Right lung (tissue), 10 donors: ENCODE results near the gene NFKBIL1. TPM values are rescaled to one million over a fixed set of nuclear protein-coding genes. Genes with fewer than 3 reads are reported as not detected.
"Not testable (repeated sequence)": the region's sequence is repeated elsewhere in the genome, so short reads cannot be mapped to it uniquely, and the experiment has no call there.

Source experiments
- DNase-seq, 2 donors: peaks; one replicate each; pipeline ENCODE4 v3.0.0-alpha.2; 2013
- long read RNA-seq, 8 donors: transcript quantifications; one replicate each; lab custom pipeline, GENCODE V29; 2026
- polyA plus RNA-seq, 5 donors: library from polyadenylated mRNA; unstranded; fragments of 120-200 nt; gene quantifications; one replicate each; pipeline versions ENCODE4 v1.2.1 to v1.2.3, GENCODE V29; 2013; ENCODE audit warnings: inconsistent platforms in 1 of 5, low replicate concordance in 1 of 5; ENCODE audit not compliant: insufficient read length in 5 of 5, insufficient read depth in 1 of 5

NFKBIL1 gene
- polyA plus RNA-seq: 10 to 100 TPM; 16.7 to 26.2 (median 20.0) TPM
- long read RNA-seq, donor 1, transcript NFKBIL1-201 (4 exons, 1,401 nt): minor isoform, 5 of 20 reads
- long read RNA-seq, donor 1, transcript NFKBIL1-203 (4 exons, 1,478 nt): major isoform, 11 of 20 reads
- long read RNA-seq, donor 1, partial matches to known transcripts: 0 of 20 reads
- long read RNA-seq, donor 1, other reads (novel, unspliced or antisense): 0 of 20 reads
- long read RNA-seq, donor 2, transcript NFKBIL1-203 (4 exons, 1,478 nt): major isoform, 7 of 9 reads
- long read RNA-seq, donor 2, partial matches to known transcripts: 0 of 9 reads
- long read RNA-seq, donor 2, other reads (novel, unspliced or antisense): 0 of 9 reads
- long read RNA-seq, donor 3, transcript NFKBIL1-203 (4 exons, 1,478 nt): major isoform, 5 of 890 reads
- long read RNA-seq, donor 3, partial matches to known transcripts: 796 of 890 reads
- long read RNA-seq, donor 3, other reads (novel, unspliced or antisense): 85 of 890 reads
- long read RNA-seq, donor 4, transcript NFKBIL1-203 (4 exons, 1,478 nt): major isoform, 6 of 8 reads
- long read RNA-seq, donor 4, partial matches to known transcripts: 0 of 8 reads
- long read RNA-seq, donor 4, other reads (novel, unspliced or antisense): 0 of 8 reads
- long read RNA-seq, donor 5, transcript NFKBIL1-203 (4 exons, 1,478 nt): major isoform, 11 of 17 reads
- long read RNA-seq, donor 5, transcript NFKBIL1-201 (4 exons, 1,401 nt): minor isoform, 5 of 17 reads
- long read RNA-seq, donor 5, partial matches to known transcripts: 0 of 17 reads
- long read RNA-seq, donor 5, other reads (novel, unspliced or antisense): 0 of 17 reads
- long read RNA-seq, donor 6, transcript NFKBIL1-203 (4 exons, 1,478 nt): major isoform, 13 of 26 reads
- long read RNA-seq, donor 6, partial matches to known transcripts: 10 of 26 reads
- long read RNA-seq, donor 6, other reads (novel, unspliced or antisense): 0 of 26 reads
- long read RNA-seq, donor 7, transcript NFKBIL1-203 (4 exons, 1,478 nt): major isoform, 8 of 11 reads
- long read RNA-seq, donor 7, partial matches to known transcripts: 0 of 11 reads
- long read RNA-seq, donor 7, other reads (novel, unspliced or antisense): 0 of 11 reads
- long read RNA-seq, donor 8, partial matches to known transcripts: 0 of 4 reads
- long read RNA-seq, donor 8, other reads (novel, unspliced or antisense): 0 of 4 reads

DNA sequence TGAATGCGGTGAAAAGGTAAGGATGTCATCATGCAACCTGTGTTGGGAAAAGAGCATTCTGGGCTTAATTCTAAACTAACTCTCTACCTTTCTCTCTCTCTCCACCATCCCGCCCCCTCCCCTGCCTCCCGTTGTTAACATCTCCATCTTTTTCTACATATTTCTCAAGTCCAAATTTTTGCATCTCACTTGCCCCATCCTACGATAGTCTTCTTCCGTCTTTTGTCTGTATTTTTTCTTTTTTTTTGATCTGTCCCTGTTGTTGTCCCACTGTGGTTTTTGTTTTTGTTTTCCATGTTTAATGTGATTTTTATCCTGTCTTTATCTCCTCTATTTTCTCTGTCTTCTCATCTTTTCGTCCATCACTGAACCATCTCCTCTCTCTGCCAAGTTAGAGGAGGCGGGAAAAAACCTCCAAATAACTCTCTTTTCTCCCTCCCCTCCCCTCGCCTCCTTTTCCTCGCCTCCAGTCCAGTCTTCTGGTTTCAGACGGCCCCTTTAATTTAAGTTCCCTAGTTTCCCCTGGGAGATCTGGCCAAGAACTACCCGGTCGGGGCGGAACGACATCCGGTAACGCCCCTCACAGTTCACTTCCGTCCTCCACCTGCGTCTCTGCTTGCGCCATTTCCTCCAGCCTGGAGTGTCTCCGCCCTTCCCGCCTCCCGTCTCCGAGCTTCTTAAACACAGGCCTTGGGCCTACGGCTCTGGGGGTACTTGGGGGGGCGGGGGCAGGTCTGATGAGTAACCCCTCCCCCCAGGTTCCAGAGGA, at the start of gene NFKBIL1:
NFKBIL1 (plus strand) TSS at position 651 of the 769 bp plus-strand sequence; CDS start at position 738, 87 bp downstream.
- peak; percentile 95 to 97 for DNase-seq

DNA sequence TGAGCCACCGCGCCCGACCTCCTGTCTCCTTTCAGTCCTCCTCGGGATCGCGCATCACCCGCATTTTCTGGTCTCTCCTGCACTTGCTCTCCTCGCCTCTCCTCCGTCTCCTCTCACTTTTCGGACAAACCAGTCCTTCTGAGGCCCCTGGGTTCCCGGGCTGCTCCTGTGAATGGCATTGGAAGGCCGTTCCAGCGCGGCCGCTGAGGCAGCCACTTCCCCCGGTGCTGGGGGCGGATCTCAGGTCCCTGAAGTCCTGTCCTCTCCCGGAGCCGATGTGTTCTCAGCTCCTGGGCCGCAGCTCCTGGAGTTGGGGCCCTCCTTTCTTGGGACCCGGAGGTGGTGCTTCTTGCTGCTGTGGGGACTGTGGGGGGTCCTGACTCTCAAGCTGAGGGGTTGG, 48.7 kb upstream of the NFKBIL1 start:
- no peak for DNase-seq

GRCh38 chr6:31499648-31500047, 47.8 kb upstream of the NFKBIL1 start:
- not testable (repeated sequence) for DNase-seq

DNA sequence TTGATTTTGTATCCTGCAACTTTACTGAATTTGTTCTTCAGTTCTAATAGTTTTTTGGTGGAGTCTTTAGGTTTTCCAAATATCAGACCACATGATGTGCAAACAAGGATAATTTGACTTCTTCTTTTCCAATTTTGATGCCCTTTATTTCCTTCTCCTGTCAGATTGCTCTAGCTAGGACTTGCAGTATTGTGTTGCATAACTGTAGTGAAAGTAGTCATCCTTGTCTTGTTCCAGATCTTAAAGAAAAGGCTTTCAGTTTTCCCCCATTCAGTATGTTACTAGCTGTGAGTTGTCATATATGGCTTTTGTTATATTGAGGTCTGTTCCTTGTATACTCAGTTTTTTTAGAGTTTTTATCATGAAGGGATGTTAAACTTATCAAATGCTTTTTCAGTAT, 44.8 kb upstream of the NFKBIL1 start:
- no peak for DNase-seq

DNA sequence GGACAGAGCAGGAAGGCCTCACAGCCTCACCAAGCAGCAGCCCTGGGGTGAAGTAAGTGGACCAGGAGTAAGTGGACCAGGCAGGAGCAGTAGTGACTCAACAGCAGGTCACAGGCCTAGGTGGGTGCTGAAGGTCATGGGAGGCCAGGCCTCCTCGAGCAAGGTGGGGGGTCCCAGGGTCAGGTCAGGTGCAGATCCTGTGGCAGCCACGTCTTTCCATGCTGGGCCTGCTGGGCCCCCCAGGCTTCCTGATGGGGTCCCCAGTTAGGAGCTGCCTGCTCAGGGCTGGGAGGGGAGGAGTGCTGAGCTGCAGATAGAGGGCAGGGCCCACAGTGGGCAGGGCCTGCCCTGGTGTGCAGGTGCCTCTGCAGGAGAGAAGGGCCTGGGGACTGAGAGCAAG, 38.4 kb upstream of the NFKBIL1 start:
- DNase-seq: not testable (repeated sequence)

- no peak for DNase-seq
These were observed 37.4 kb upstream of the NFKBIL1 start for GRCh38 chr6:31510007-31510406.

GRCh38 chr6:31513456-31514165, 33.8 kb upstream of the NFKBIL1 start:
- no peak for DNase-seq

- no peak for DNase-seq
These were observed 25.6 kb upstream of the NFKBIL1 start for GRCh38 chr6:31521835-31522234.

DNA sequence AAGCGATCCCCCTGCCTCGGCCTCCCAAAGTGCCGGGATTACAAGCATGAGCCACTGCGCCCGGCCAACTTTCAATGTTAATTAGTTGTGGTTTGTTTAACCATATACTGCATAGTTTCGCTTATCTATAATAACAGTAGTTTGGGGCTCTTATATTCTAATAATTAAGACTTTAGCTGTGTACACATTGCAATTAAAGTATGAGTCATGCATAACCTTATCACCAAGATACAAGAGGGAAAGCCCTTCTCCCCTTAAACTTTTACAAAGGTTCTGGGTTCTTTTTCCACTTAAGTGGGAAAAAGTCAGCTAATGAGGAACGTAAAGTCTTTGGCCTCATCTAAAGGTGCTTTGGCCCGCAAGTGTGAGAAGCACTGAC, 21.9 kb upstream of the NFKBIL1 start:
- no peak for DNase-seq

- no peak for DNase-seq
These were observed 21.3 kb upstream of the NFKBIL1 start for GRCh38 chr6:31525932-31526591.

DNA sequence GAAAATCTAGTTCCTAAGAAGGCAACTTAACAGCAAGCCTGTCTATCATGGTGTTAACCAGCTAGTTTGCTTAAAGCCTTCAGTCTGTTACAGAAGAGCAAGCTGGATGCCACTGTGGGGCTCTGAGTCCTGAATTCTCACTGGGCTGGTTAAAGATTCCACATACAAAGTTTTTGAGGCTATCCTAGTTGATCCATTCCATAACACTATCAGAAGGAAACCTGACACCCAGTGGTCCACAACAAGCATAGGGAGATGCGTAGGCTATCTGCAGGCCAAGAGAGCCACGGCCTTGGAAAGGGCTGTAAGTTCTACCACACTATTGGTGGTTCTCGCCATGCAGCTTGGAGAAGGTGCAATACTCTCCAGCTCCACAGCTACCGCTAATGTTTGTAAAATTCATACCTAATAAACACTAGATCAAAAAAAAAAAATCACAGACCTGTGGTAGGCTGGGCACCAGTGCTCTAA, 19.1 kb upstream of the NFKBIL1 start:
- no peak for DNase-seq

DNA sequence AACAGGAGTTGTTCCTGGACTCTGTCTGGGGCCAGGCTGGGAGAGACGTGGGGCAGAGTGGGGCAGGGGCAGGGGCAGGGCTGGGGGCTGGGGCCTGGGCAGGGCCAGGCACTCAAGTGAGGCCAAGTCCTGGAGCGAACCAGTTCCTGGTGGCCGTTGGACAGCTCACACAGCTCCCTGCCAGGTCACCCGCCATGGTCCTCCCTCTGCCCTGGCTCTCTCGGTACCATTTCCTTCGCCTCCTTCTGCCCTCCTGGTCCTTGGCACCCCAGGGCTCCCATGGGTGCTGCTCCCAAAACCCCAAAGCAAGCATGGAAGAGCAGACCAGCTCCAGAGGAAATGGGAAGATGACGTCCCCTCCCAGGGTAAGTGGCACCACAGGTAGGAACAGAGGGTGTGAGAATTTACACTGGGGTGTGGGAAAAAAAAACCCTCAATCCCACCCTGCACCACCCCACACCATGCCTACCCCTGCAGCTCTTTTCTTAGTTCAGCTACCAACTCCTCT, 18.5 kb upstream of the NFKBIL1 start, which contains the start of gene MCCD1:
MCCD1 (plus strand) TSS at position 142 of the 508 bp plus-strand sequence; CDS start at position 195, 53 bp downstream.
- DNase-seq: no peak

DNA sequence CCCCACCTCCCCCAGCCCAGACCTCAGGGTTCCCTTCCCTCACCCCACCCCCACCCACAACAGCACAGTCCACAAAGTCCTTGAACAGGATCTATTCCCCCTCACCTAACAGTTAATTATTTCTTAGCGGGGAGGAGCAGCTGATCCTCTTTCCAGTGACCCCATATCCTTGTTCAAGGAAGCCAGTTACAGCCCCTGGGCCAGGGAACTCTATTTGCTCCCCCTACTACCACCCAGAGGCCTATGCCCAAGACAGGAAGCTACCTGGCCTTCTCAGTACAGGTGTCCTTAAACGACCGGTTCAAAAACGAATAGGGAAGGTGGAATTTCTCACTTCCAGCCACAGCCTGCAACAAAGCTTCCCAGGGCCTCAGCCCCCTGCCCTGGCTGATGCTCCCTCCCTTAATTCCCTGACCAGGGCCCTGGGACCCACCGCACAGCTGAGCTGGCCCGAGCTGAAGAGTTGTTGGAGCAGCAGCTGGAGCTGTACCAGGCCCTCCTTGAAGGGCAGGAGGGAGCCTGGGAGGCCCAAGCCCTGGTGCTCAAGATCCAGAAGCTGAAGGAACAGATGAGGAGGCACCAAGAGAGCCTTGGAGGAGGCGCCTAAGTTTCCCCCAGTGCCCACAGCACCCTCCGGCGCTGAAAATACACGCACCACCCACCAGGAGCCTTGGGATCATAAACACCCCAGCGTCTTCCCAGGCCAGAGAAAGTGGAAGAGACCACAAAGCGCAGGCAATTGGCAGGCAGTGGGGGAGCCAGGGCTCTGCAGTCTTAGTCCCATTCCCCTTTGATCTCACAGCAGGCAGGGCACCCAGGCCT, 17.9 kb upstream of the NFKBIL1 start:
- DNase-seq: no peak

GRCh38 chr6:31530659-31531058, 16.7 kb upstream of the NFKBIL1 start:
- DNase-seq: no peak

- DNase-seq: no peak
These were observed 16.2 kb upstream of the NFKBIL1 start for GRCh38 chr6:31531162-31531561.

DNA sequence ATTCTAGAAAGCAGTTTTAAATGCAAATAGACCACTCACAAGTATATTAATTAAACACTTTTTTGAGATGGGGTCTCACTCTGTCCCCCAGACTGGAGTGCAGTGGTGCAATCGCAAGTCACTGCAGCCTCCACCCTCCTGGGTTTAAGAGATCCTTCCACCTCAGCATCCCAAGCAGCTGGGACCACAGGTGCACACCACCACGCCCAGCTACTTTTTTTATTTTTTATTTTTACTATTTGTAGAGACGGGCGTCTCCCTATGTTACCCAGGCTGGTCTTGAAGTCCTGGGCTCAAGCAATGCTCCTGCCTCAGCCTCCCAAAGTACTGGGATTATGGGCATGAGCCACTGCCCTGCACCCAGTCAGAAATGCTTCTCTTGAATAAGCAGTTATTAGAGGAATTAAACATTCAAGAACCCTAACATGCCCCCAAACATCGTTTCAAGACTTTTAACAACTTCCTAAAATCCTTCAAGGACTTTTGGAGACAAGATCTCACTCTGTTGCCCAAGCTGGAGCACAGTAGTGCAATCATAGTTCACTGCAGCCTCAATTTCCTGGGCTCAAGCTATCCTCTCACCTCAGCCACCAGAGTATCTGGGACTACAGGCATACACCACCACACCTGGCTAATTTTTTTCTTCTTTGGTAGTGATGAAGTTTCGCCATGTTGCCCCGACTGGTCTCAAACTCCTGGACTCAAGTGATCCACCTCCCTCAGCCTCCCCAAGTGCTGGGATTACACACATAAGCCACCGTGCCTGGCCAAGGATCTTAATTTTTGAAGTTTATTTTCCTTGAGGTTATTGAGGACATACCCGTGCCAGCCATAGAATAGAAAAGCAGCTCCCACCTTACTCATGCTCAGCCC, 15.4 kb upstream of the NFKBIL1 start:
- DNase-seq: no peak

GRCh38 chr6:31532644-31533454, 14.6 kb upstream of the NFKBIL1 start:
- no peak for DNase-seq
